NCI-H2227 (cell line): ENCODE data around the gene OR13C5.

ENCODE experiments used
- DNase-seq: peaks from one replicate; lab custom pipeline; 2025; ENCODE audit not compliant: unreplicated experiment; lab: John Stamatoyannopoulos, UW

Gene OR13C5

GRCh38 chr9:104555521-104555920 lies 43.7 kb downstream of the OR13C5 start:
- no peak for DNase-seq

- DNase-seq: no peak
These were observed 46.0 kb downstream of the OR13C5 start for GRCh38 chr9:104553261-104553660.
